Loucy (cell line): ENCODE data around the gene IGSF8.

ENCODE experiments used
- CTCF ChIP-seq: fragments of 200-600 bp; sonication (generic); conservative IDR thresholded peaks from 2 replicates; pipeline ENCODE4 v1.5.1; 2014; ENCODE audit warnings: mild to moderate bottlenecking, antibody characterized with exemption, low read length
- EZH2phosphoT487 ChIP-seq: fragments of 200-600 bp; IDR thresholded peaks from 2 replicates; pipeline ENCODE4 v1.6.1; 2018; ENCODE audit warnings: antibody characterized with exemption, mild to moderate bottlenecking, moderate library complexity, borderline replicate concordance

- TF ChIP-seq CTCF: peak; percentile 77
- no peak for TF ChIP-seq EZH2phosphoT487
These were observed 10.7 kb upstream of the IGSF8 start for GRCh38 chr1:160108888-160109662.
